H1 (cell line): Measurements from ENCODE around the gene SBK1. TPM values are rescaled to one million over a fixed set of nuclear protein-coding genes. Genes with fewer than 3 reads are reported as not detected.

ENCODE experiments used
- CTCF ChIA-PET: fragments of 300-600 bp; sonication (Branson Sonifier 250); formaldehyde crosslinking; loops from one replicate; lab custom pipeline; 2021; ENCODE audit not compliant: partially characterized antibody; lab: Charles Lee
- POLR2A ChIA-PET: fragments of 300-600 bp; sonication (Branson Sonifier 250); formaldehyde crosslinking; loops from one replicate; lab custom pipeline; 2021; ENCODE audit warnings: inconsistent platforms; ENCODE audit not compliant: partially characterized antibody; lab: Charles Lee
- DNase-seq, 2 experiments: peaks; one replicate each; pipeline versions ENCODE4 v3.0.0 to v3.0.0-alpha.2; 2010 to 2022; ENCODE audit warnings: low spot score in 2 of 2, low read depth in 1 of 2, mixed read lengths in 1 of 2
- FAIRE-seq: peaks from 2 replicates; lab custom pipeline; 2011; peaks lifted over from hg19 to GRCh38; lab: Jason Lieb, UNC
- H2AFZ ChIP-seq: 2 replicates; pipeline ENCODE4 v1.8.1; 2012; ENCODE audit warnings: low read length, inconsistent platforms
- H2AK5ac ChIP-seq: 2 replicates; pipeline ENCODE4 v1.6.1; 2013; ENCODE audit warnings: low read depth, low read length
- H2BK120ac ChIP-seq: replicated peaks from 2 replicates; pipeline ENCODE3; 2013; ENCODE audit warnings: low read depth, low read length, inconsistent platforms
- H2BK12ac ChIP-seq: 2 replicates; pipeline ENCODE4 v1.6.1; 2013; ENCODE audit warnings: low read depth, low read length
- H2BK15ac ChIP-seq: 2 replicates; pipeline ENCODE4 v1.6.1; 2013; ENCODE audit warnings: low read length
- H2BK20ac ChIP-seq: 2 replicates; pipeline ENCODE4 v1.6.1; 2013; ENCODE audit warnings: low read length
- H2BK5ac ChIP-seq: 2 replicates; pipeline ENCODE4 v1.6.1; 2013; ENCODE audit warnings: low read depth, low read length
- H3K14ac ChIP-seq: 2 replicates; pipeline ENCODE4 v1.6.1; 2013; ENCODE audit warnings: inconsistent platforms; ENCODE audit not compliant: insufficient read length
- H3K18ac ChIP-seq: 2 replicates; pipeline ENCODE4 v1.6.1; 2013; ENCODE audit warnings: low read length; ENCODE audit errors: extremely low read depth
- H3K23ac ChIP-seq: 2 replicates; pipeline ENCODE4 v1.6.1; 2013; ENCODE audit warnings: inconsistent platforms; ENCODE audit not compliant: insufficient read length
- H3K23me2 ChIP-seq: 2 replicates; pipeline ENCODE4 v1.6.1; 2013; ENCODE audit warnings: low read depth, low read length
- H3K27ac ChIP-seq: 2 replicates; pipeline ENCODE4 v1.6.1; 2011; ENCODE audit warnings: low read depth, low read length, inconsistent platforms
- H3K27me3 ChIP-seq, 4 experiments: replicated peaks in 1 of 4; 1 replicate in 1 of 4; 2 replicates in 3 of 4; pipeline versions ENCODE4 v1.6.1 to v1.8.1; 2011 to 2013; ENCODE audit warnings: low read length in 3 of 4, mild to moderate bottlenecking in 3 of 4, inconsistent platforms in 2 of 4, mixed read lengths in 2 of 4, moderate library complexity in 1 of 4; ENCODE audit not compliant: control insufficient read depth in 3 of 4, insufficient read depth in 3 of 4; ENCODE audit errors: extremely low read depth in 1 of 4
- H3K36me3 ChIP-seq, 4 experiments: 2 replicates each; pipeline versions ENCODE4 v1.6.1 to v1.8.1; 2011 to 2013; ENCODE audit warnings: mild to moderate bottlenecking in 4 of 4, low read length in 3 of 4, moderate library complexity in 2 of 4, control low read depth in 1 of 4, inconsistent platforms in 1 of 4; ENCODE audit not compliant: insufficient read depth in 4 of 4, control insufficient read depth in 2 of 4
- H3K4ac ChIP-seq: replicated peaks from 2 replicates; pipeline ENCODE3; 2013; ENCODE audit warnings: low read length, low read depth, mixed read lengths, inconsistent platforms; ENCODE audit not compliant: insufficient read length
- H3K4me1 ChIP-seq, 4 experiments: replicated peaks in 1 of 4; 1 replicate in 1 of 4; 2 replicates in 3 of 4; pipeline versions ENCODE4 v1.6.1 to v1.8.1; 2011 to 2013; ENCODE audit warnings: low read length in 3 of 4, inconsistent platforms in 2 of 4, mixed read lengths in 1 of 4; ENCODE audit not compliant: insufficient read depth in 4 of 4, control insufficient read depth in 3 of 4
- H3K4me2 ChIP-seq, 2 experiments: 2 replicates each; pipeline versions ENCODE4 v1.6.1 to v1.8.1; 2011 to 2013; ENCODE audit warnings: low read depth in 2 of 2, low read length in 2 of 2, control low read depth in 1 of 2, inconsistent platforms in 1 of 2, mild to moderate bottlenecking in 1 of 2; ENCODE audit not compliant: insufficient read depth in 1 of 2
- H3K4me3 ChIP-seq, 4 experiments: fragments of 200-600, 300-600 bp in 1 of 4; sonication (generic), shearing (Covaris generic), sonication (Bioruptor Twin) in 1 of 4; 2 replicates each; pipeline versions ENCODE4 v1.5.1 to v1.8.1; 2011 to 2016; ENCODE audit warnings: low read length in 4 of 4, low read depth in 3 of 4, control low read depth in 2 of 4, inconsistent platforms in 2 of 4, mild to moderate bottlenecking in 2 of 4, mixed read lengths in 1 of 4, moderate library complexity in 1 of 4; ENCODE audit not compliant: insufficient read depth in 2 of 4; ENCODE audit errors: extremely low read depth in 1 of 4
- H3K56ac ChIP-seq: replicated peaks from 2 replicates; pipeline ENCODE3; 2013; ENCODE audit warnings: low read depth, mild to moderate bottlenecking, mixed read lengths, low read length, inconsistent platforms; ENCODE audit not compliant: insufficient read length
- H3K79me1 ChIP-seq: 2 replicates; pipeline ENCODE4 v1.6.1; 2013; ENCODE audit warnings: low read depth, low read length, control low read depth
- H3K79me2 ChIP-seq, 2 experiments: 2 replicates each; pipeline versions ENCODE4 v1.6.1 to v1.8.1; 2012 to 2013; ENCODE audit warnings: low read length in 2 of 2, mild to moderate bottlenecking in 2 of 2, inconsistent platforms in 1 of 2; ENCODE audit not compliant: insufficient read depth in 2 of 2, control insufficient read depth in 1 of 2
- H3K9ac ChIP-seq, 4 experiments: replicated peaks in 1 of 4; 1 replicate in 1 of 4; 2 replicates in 3 of 4; pipeline versions ENCODE4 v1.6.1 to v1.8.1; 2011 to 2013; ENCODE audit warnings: low read depth in 3 of 4, low read length in 3 of 4, control low read depth in 2 of 4, mild to moderate bottlenecking in 2 of 4, moderate library complexity in 2 of 4, inconsistent platforms in 1 of 4; ENCODE audit errors: extremely low read depth in 1 of 4
- H3K9me3 ChIP-seq, 2 experiments: 2 replicates each; pipeline versions ENCODE4 v1.6.1 to v1.8.1; 2012 to 2013; ENCODE audit warnings: mild to moderate bottlenecking in 2 of 2, moderate library complexity in 2 of 2, control low read depth in 1 of 2, inconsistent platforms in 1 of 2, low read depth in 1 of 2, low read length in 1 of 2, mixed read lengths in 1 of 2; ENCODE audit not compliant: insufficient read depth in 2 of 2
- H4K20me1 ChIP-seq, 2 experiments: replicated peaks in 1 of 2; 2 replicates each; pipeline versions ENCODE3 to v1.8.1; 2011 to 2013; ENCODE audit warnings: inconsistent platforms in 2 of 2, low read length in 2 of 2, mild to moderate bottlenecking in 1 of 2; ENCODE audit not compliant: insufficient read depth in 2 of 2, control insufficient read depth in 1 of 2
- H4K5ac ChIP-seq: 2 replicates; pipeline ENCODE4 v1.6.1; 2013; ENCODE audit warnings: low read length, low read depth, mixed read lengths, inconsistent platforms; ENCODE audit not compliant: insufficient read length
- H4K8ac ChIP-seq: 2 replicates; pipeline ENCODE4 v1.8.0; 2013; ENCODE audit warnings: mild to moderate bottlenecking, moderate library complexity, low read length, inconsistent platforms; ENCODE audit not compliant: insufficient read depth; ENCODE audit errors: extremely low read depth
- H4K91ac ChIP-seq: replicated peaks from 2 replicates; pipeline ENCODE3; 2013; ENCODE audit warnings: low read length, mixed read lengths, inconsistent platforms; ENCODE audit not compliant: insufficient read length
- ASH2L ChIP-seq: fragments of 200-600, 300-600 bp; sonication (generic); IDR thresholded peaks from one replicate; pipeline ENCODE4 v1.7.1; 2017; ENCODE audit warnings: low read length
- ATF3 ChIP-seq: IDR thresholded peaks from 2 replicates; pipeline ENCODE4 v1.6.1; 2011; ENCODE audit warnings: low read depth, mild to moderate bottlenecking, low read length; ENCODE audit not compliant: insufficient read depth
- BACH1 ChIP-seq: IDR thresholded peaks from 2 replicates; pipeline ENCODE4 v1.6.1; 2012; ENCODE audit warnings: low read length, improper control_type of control experiment
- FOSL1 ChIP-seq: IDR thresholded peaks from 2 replicates; pipeline ENCODE4 v1.6.1; 2011; ENCODE audit warnings: mild to moderate bottlenecking, low read depth, low read length, moderate library complexity; ENCODE audit not compliant: insufficient read depth
- KDM1A ChIP-seq: fragments of 200-600, 300-600 bp; sonication (generic); IDR thresholded peaks from 2 replicates; pipeline ENCODE4 v1.7.1; 2016; ENCODE audit warnings: mild to moderate bottlenecking, low read length, borderline replicate concordance
- KDM4A ChIP-seq: IDR thresholded peaks from one replicate; pipeline ENCODE4 v1.7.1; 2012; ENCODE audit warnings: low read depth, mild to moderate bottlenecking, moderate library complexity, low read length, inconsistent platforms; ENCODE audit not compliant: severe bottlenecking
- RBBP5 ChIP-seq: IDR thresholded peaks from 2 replicates; pipeline ENCODE4 v1.7.1; 2012; ENCODE audit warnings: low read depth, mild to moderate bottlenecking, inconsistent platforms, low read length, moderate library complexity, borderline replicate concordance
- RNF2 ChIP-seq: fragments of 200-900, 300-1000 bp; sonication (generic); IDR thresholded peaks from 2 replicates; pipeline ENCODE4 v1.7.1; 2016; ENCODE audit warnings: borderline replicate concordance, low read depth, mild to moderate bottlenecking, antibody characterized with exemption, low read length; ENCODE audit not compliant: poor library complexity, severe bottlenecking; ENCODE audit errors: missing control alignments
- TAF7 ChIP-seq: optimal IDR thresholded peaks from 2 replicates; pipeline ENCODE3; 2011; ENCODE audit warnings: low read depth, mild to moderate bottlenecking, inconsistent platforms, low read length, moderate library complexity, borderline replicate concordance
- TEAD4 ChIP-seq: IDR thresholded peaks from 2 replicates; pipeline ENCODE4 v1.6.1; 2012; ENCODE audit warnings: low read depth, low read length, inconsistent platforms, mixed read lengths
- WGBS, 2 experiments: shearing (Covaris generic) in 1 of 2; methylation state at CpG; one replicate each; pipeline versions ENCODE4 v1.1.6 to v1.1.7; 2013 to 2015; ENCODE audit warnings: low lambda C conversion rate in 2 of 2, mixed read lengths in 2 of 2, inconsistent platforms in 1 of 2, low coverage in 1 of 2, missing lambda C conversion rate in 1 of 2; ENCODE audit not compliant: insufficient replicate concordance in 2 of 2, insufficient coverage in 1 of 2, insufficient read length in 1 of 2; ENCODE audit errors: extremely low coverage in 1 of 2, missing lambda C conversion rate in 1 of 2; 5-methylcytosine and 5-hydroxymethylcytosine counted together
- polyA plus RNA-seq, 7 experiments: library from polyadenylated mRNA; depleted of rRNA in 3 of 7; stranded (reverse) in 5 of 7; unstranded in 2 of 7; fragments of >200 nt in 5 of 7; fragments of 200-250 nt in 2 of 7; gene quantifications; 1 replicate in 5 of 7; 2 replicates in 1 of 7; 4 replicates in 1 of 7; pipeline versions ENCODE4 v1.2.1 to v1.2.3, GENCODE V29; 2011 to 2013; ENCODE audit warnings: missing spikeins in 2 of 7, mixed read lengths in 2 of 7
- total RNA-seq: library from RNA; stranded (reverse); fragmentation: NEBNext Ultra II Directional; extraction: Animal tissue kit (Norgen Biotek cat#: 25700); gene quantifications from 2 replicates; pipeline ENCODE4 v1.2.1, GENCODE V29; 2021

Gene SBK1
- total and polyA plus RNA-seq, 2 of the 8 experiments (the other 6 are each of a cell fraction or from before 2014, with no cell fraction given), result 18.2 to 73.9 TPM

DNA sequence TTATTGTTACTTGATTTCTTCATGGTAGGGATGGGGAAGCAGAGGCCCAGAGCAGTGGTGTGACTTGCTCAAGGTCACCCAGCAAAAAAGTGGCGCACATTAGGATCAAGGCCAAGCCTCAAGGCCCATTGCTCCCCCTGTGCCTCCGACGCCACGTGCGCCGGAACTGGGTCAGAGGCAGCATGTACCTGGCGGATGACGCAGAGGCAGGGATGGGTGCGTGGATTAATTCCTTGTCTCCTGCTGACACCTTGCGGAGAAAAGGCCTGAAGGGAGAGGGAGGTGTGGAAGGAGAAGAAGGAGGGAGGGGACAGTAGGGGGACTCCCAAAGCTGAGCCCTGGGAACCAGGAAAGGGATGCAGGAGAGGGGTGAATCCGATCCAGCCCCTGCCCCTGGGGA is 18.5 kb downstream of the SBK1 start:
- H4K20me1 ChIP-seq, result peaks cover 11 to 30% of the 10 kb centered on the region in 2 experiments
- no peak overlapping the region for H2BK12ac ChIP-seq
- no peak overlapping the region for H3K9ac ChIP-seq
- H2BK5ac ChIP-seq, result no peak overlapping the region
- no peaks in the 10 kb centered on the region for H3K27me3 ChIP-seq
- H2BK15ac ChIP-seq, result no peak overlapping the region
- POLR2A ChIA-PET, result interaction anchor here (0.6 to 2.3 kb wide), 5 partner anchors 9 to 298 kb away, joined by 3 to 5 read pairs (median 3); no protein-coding TSS in a partner anchor
- H3K4ac ChIP-seq, result no peak overlapping the region
- H4K8ac ChIP-seq, result no peak overlapping the region
- CTCF ChIA-PET, result interaction anchor here (0.6 to 4.5 kb wide), 3 partner anchors 10 to 33 kb away, joined by 3 to 22 read pairs (median 14); no protein-coding TSS in a partner anchor
- 90% methylated on average over 11 of the region's 11 CpGs; no CpG with 5 or more reads in 1 of the 2 experiments for WGBS, 2 experiments
- no peak overlapping the region for H2BK20ac ChIP-seq
- no peak for FAIRE-seq
- no peak for DNase-seq
- H3K14ac ChIP-seq, result no peak overlapping the region
- H3K4me2 ChIP-seq, result no peak overlapping the region
- no peak overlapping the region for H4K91ac ChIP-seq
- no peak overlapping the region for H3K18ac ChIP-seq
- H2BK120ac ChIP-seq, result no peak overlapping the region
- H3K79me2 ChIP-seq, result peaks cover 0 to 43% of the 10 kb centered on the region in 2 experiments
- H3K4me3 ChIP-seq, result no peak overlapping the region
- H3K4me1 ChIP-seq, result no peaks in the 10 kb centered on the region; a peak in 1 of 7 replicates
- H3K23me2 ChIP-seq, result no peaks in the 10 kb centered on the region
- no peaks in the 10 kb centered on the region for H3K9me3 ChIP-seq
- H2AFZ ChIP-seq, result no peak overlapping the region
- no peak overlapping the region for H3K23ac ChIP-seq
- H3K56ac ChIP-seq, result no peak overlapping the region
- H3K36me3 ChIP-seq, result peaks cover 0 to 5% (median 0%) of the 10 kb centered on the region in 4 experiments; a peak in 4 of 8 replicates
- H2AK5ac ChIP-seq, result no peak overlapping the region; the same call in 1 of the 2 replicates
- H3K27ac ChIP-seq, result no peak overlapping the region
- H4K5ac ChIP-seq, result no peak overlapping the region
- H3K79me1 ChIP-seq, result peaks cover 18% of the 10 kb centered on the region
- TF ChIP-seq RBBP5 (no peak), TEAD4 (no peak), RNF2 (no peak), ASH2L (no peak), ATF3 (no peak), BACH1 (no peak), KDM4A (no peak), TAF7 (no peak), KDM1A (no peak), FOSL1 (no peak)
